Ovary (tissue), 3 donors: Measurements from ENCODE around the gene DENND1A.

Experiments used
- CTCF ChIP-seq, 3 donors: fragments of 450-650 bp in 2 of 3; fragments of 200-600 bp in 1 of 3; IDR thresholded peaks; one replicate each; pipeline versions ENCODE4 v1.5.1 to v1.8.0; 2016 to 2022; ENCODE audit warnings: antibody characterized with exemption in 3 of 3, mild to moderate bottlenecking in 1 of 3
- EP300 ChIP-seq: sonication (generic); formaldehyde crosslinking; IDR thresholded peaks from one replicate; pipeline ENCODE4 v1.6.1; 2017; ENCODE audit warnings: antibody characterized with exemption
- POLR2A ChIP-seq: fragments of 450-650 bp; IDR thresholded peaks from one replicate; pipeline ENCODE4 v1.6.1; 2017; ENCODE audit warnings: antibody characterized with exemption, mild to moderate bottlenecking, moderate library complexity
- donor health status: DM: no; HTN: no; CAD: no.

GRCh38 chr9:123380852-123381705 is 548.8 kb downstream of the DENND1A start:
- TF ChIP-seq CTCF (IDR thresholded peaks at IDR 0.05) (no peak), POLR2A (no peak), EP300 (no peak)
